ENCODE measurements around the gene GNPTAB. TPM values are rescaled to one million over a fixed set of nuclear protein-coding genes. Genes with fewer than 3 reads are reported as not detected.

GNPTAB gene
- total and polyA plus RNA-seq, 2 of the 13 experiments (the other 11 are each of a cell fraction or from before 2014, with no cell fraction given): 13.6 to 19.4 TPM

GRCh38 chr12:101713059-101713682 is 117.6 kb downstream of the GNPTAB start (continued):
- TF ChIP-seq, protein P1, sequence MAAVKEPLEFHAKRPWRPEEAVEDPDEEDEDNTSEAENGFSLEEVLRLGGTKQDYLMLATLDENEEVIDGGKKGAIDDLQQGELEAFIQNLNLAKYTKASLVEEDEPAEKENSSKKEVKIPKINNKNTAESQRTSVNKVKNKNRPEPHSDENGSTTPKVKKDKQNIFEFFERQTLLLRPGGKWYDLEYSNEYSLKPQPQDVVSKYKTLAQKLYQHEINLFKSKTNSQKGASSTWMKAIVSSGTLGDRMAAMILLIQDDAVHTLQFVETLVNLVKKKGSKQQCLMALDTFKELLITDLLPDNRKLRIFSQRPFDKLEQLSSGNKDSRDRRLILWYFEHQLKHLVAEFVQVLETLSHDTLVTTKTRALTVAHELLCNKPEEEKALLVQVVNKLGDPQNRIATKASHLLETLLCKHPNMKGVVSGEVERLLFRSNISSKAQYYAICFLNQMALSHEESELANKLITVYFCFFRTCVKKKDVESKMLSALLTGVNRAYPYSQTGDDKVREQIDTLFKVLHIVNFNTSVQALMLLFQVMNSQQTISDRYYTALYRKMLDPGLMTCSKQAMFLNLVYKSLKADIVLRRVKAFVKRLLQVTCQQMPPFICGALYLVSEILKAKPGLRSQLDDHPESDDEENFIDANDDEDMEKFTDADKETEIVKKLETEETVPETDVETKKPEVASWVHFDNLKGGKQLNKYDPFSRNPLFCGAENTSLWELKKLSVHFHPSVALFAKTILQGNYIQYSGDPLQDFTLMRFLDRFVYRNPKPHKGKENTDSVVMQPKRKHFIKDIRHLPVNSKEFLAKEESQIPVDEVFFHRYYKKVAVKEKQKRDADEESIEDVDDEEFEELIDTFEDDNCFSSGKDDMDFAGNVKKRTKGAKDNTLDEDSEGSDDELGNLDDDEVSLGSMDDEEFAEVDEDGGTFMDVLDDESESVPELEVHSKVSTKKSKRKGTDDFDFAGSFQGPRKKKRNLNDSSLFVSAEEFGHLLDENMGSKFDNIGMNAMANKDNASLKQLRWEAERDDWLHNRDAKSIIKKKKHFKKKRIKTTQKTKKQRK (IDR thresholded peaks at IDR 0.05; ENCODE audit: low read length): no peak
- TF ChIP-seq ZNF329 (CRISPR knock-in tag; IDR thresholded peaks at IDR 0.05; ENCODE audit: low read depth) (no peak), USF2 (IDR thresholded peaks at IDR 0.05; ENCODE audit: low read depth, low read length) (no peak), USF2 (CRISPR knock-in tag; IDR thresholded peaks at IDR 0.05; ENCODE audit: borderline replicate concordance) (no peak), ZNF512B (CRISPR knock-in tag; IDR thresholded peaks at IDR 0.05; ENCODE audit: borderline replicate concordance) (no peak), PAXIP1 (CRISPR knock-in tag; conservative IDR thresholded peaks at IDR 0.05) (peak; percentile 91), HOXA9 (CRISPR knock-in tag; IDR thresholded peaks at IDR 0.05; ENCODE audit: borderline replicate concordance) (no peak), POLR2G (IDR thresholded peaks at IDR 0.05; ENCODE audit: low read depth, low read length) (peak; percentile 52; the same call in 1 of the 2 replicates), ZNF614 (CRISPR knock-in tag; IDR thresholded peaks at IDR 0.05; ENCODE audit: borderline replicate concordance) (0 out of 2 replicates have a peak, but pooled peaks have one; percentile 66), ZBTB7A (CRISPR knock-in tag; IDR thresholded peaks at IDR 0.05) (no peak)
- TF ChIP-seq, protein P2, sequence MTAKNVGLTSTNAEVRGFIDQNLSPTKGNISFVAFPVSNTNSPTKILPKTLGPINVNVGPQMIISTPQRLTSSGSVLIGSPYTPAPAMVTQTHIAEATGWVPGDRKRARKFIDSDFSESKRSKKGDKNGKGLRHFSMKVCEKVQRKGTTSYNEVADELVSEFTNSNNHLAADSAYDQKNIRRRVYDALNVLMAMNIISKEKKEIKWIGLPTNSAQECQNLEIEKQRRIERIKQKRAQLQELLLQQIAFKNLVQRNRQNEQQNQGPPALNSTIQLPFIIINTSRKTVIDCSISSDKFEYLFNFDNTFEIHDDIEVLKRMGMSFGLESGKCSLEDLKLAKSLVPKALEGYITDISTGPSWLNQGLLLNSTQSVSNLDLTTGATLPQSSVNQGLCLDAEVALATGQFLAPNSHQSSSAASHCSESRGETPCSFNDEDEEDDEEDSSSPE (CRISPR knock-in tag; IDR thresholded peaks at IDR 0.05): no peak
- TF ChIP-seq, protein P3, sequence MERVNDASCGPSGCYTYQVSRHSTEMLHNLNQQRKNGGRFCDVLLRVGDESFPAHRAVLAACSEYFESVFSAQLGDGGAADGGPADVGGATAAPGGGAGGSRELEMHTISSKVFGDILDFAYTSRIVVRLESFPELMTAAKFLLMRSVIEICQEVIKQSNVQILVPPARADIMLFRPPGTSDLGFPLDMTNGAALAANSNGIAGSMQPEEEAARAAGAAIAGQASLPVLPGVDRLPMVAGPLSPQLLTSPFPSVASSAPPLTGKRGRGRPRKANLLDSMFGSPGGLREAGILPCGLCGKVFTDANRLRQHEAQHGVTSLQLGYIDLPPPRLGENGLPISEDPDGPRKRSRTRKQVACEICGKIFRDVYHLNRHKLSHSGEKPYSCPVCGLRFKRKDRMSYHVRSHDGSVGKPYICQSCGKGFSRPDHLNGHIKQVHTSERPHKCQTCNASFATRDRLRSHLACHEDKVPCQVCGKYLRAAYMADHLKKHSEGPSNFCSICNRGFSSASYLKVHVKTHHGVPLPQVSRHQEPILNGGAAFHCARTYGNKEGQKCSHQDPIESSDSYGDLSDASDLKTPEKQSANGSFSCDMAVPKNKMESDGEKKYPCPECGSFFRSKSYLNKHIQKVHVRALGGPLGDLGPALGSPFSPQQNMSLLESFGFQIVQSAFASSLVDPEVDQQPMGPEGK (CRISPR knock-in tag; IDR thresholded peaks at IDR 0.05): peak; percentile 53; the same call in 1 of the 2 replicates
